Neural cell (in vitro differentiated cells): ENCODE results near the gene RPS3. TPM values are rescaled to one million over a fixed set of nuclear protein-coding genes. Genes with fewer than 3 reads are reported as not detected.

Experiments used
- H2AFZ ChIP-seq: fragments of 200-600, 300-800 bp; sonication (generic), shearing (Covaris generic); 2 replicates; pipeline ENCODE4 v1.6.0; 2014; ENCODE audit warnings: low read depth, mild to moderate bottlenecking, antibody characterized with exemption, low read length, moderate library complexity
- H3F3A ChIP-seq: fragments of 200-600 bp; shearing (Covaris generic); 2 replicates; pipeline ENCODE4 v1.6.1; 2016; ENCODE audit warnings: mild to moderate bottlenecking, moderate library complexity, mixed read lengths, antibody characterized with exemption, low read length; ENCODE audit not compliant: insufficient read depth, poor library complexity, severe bottlenecking
- H3K27ac ChIP-seq: fragments of 200-600, 300-800 bp; sonication (generic), shearing (Covaris generic); 2 replicates; pipeline ENCODE4 v1.5.1; 2014; ENCODE audit warnings: mild to moderate bottlenecking, low read length, moderate library complexity
- H3K27me3 ChIP-seq: fragments of 300-800, 200-600 bp; sonication (generic), shearing (Covaris generic); 2 replicates; pipeline ENCODE4 v1.6.0; 2014; ENCODE audit warnings: mild to moderate bottlenecking, low read depth, low read length, moderate library complexity; ENCODE audit not compliant: insufficient read depth
- H3K36me3 ChIP-seq: fragments of 300-800, 200-600 bp; sonication (generic), shearing (Covaris generic); 2 replicates; pipeline ENCODE4 v1.5.1; 2014; ENCODE audit warnings: mild to moderate bottlenecking, antibody characterized with exemption, low read length, moderate library complexity; ENCODE audit not compliant: insufficient read depth
- H3K4me2 ChIP-seq: fragments of 300-800, 200-600 bp; sonication (generic), shearing (Covaris generic); 2 replicates; pipeline ENCODE4 v1.6.0; 2014; ENCODE audit warnings: mild to moderate bottlenecking, low read length
- H3K4me3 ChIP-seq: fragments of 300-800, 200-600 bp; sonication (generic), shearing (Covaris generic); 2 replicates; pipeline ENCODE4 v1.5.1; 2014; ENCODE audit warnings: mild to moderate bottlenecking, low read length, moderate library complexity
- H3K79me2 ChIP-seq: fragments of 200-600 bp; shearing (Covaris generic); replicated peaks from 2 replicates; pipeline ENCODE4 v1.6.0; 2014; ENCODE audit warnings: mild to moderate bottlenecking, low read length, moderate library complexity; ENCODE audit not compliant: insufficient read depth
- H3K9ac ChIP-seq: fragments of 300-800, 200-600 bp; sonication (generic), shearing (Covaris generic); 2 replicates; pipeline ENCODE4 v1.6.1; 2016; ENCODE audit warnings: mild to moderate bottlenecking, low read length, mixed read lengths
- H3K9me2 ChIP-seq: fragments of 200-600 bp; shearing (Covaris generic); 2 replicates; pipeline ENCODE4 v1.6.1; 2016; ENCODE audit warnings: mild to moderate bottlenecking, low read length, mixed read lengths; ENCODE audit not compliant: insufficient read depth
- H3K9me3 ChIP-seq: fragments of 200-600, 300-800 bp; sonication (generic), shearing (Covaris generic); 2 replicates; pipeline ENCODE4 v1.6.1; 2016; ENCODE audit warnings: mild to moderate bottlenecking, mixed run types, low read length, moderate library complexity, mixed read lengths
- H4K20me1 ChIP-seq: fragments of 200-600 bp; shearing (Covaris generic); 2 replicates; pipeline ENCODE4 v1.6.1; 2016; ENCODE audit warnings: mild to moderate bottlenecking, mixed run types; ENCODE audit not compliant: insufficient read depth
- EP300 ChIP-seq: fragments of 450-650 bp; conservative IDR thresholded peaks from 2 replicates; pipeline ENCODE4 v1.6.1; 2014; ENCODE audit warnings: antibody characterized with exemption, mild to moderate bottlenecking, moderate library complexity; ENCODE audit not compliant: poor library complexity, severe bottlenecking
- EZH2 ChIP-seq: fragments of 200-600, 300-800 bp; shearing (Covaris generic), sonication (generic); IDR thresholded peaks from 2 replicates; pipeline ENCODE4 v1.6.1; 2014; ENCODE audit warnings: antibody characterized with exemption, low read length, borderline replicate concordance, mild to moderate bottlenecking; ENCODE audit not compliant: insufficient read depth, poor library complexity, severe bottlenecking
- MXI1 ChIP-seq: fragments of 450-650 bp; conservative IDR thresholded peaks from 2 replicates; pipeline ENCODE4 v1.6.1; 2014; ENCODE audit warnings: antibody characterized with exemption, mild to moderate bottlenecking; ENCODE audit not compliant: poor library complexity, severe bottlenecking
- POLR2AphosphoS5 ChIP-seq: IDR thresholded peaks from 2 replicates; pipeline ENCODE4 v1.6.1; 2012
- RAD21 ChIP-seq: fragments of 450-650 bp; conservative IDR thresholded peaks from 2 replicates; pipeline ENCODE4 v1.6.1; 2014; ENCODE audit warnings: antibody characterized with exemption, mild to moderate bottlenecking, moderate library complexity
- SMC3 ChIP-seq: fragments of 450-650 bp; conservative IDR thresholded peaks from 2 replicates; pipeline ENCODE4 v1.6.1; 2014; ENCODE audit warnings: antibody characterized with exemption, mild to moderate bottlenecking, moderate library complexity; ENCODE audit not compliant: poor library complexity
- TAF1 ChIP-seq: IDR thresholded peaks from 2 replicates; pipeline ENCODE4 v1.6.1; 2012; ENCODE audit warnings: low read depth
- polyA plus RNA-seq: library from polyadenylated mRNA; depleted of rRNA; stranded (reverse); fragments of >200 nt; gene quantifications from 2 replicates; pipeline ENCODE4 v1.2.3, GENCODE V29; 2014
- TF ChIP-seq, protein P1 (sequence below): fragments of 450-650 bp; IDR thresholded peaks from 2 replicates; pipeline ENCODE4 v1.5.1; 2014; ENCODE audit warnings: antibody characterized with exemption, mild to moderate bottlenecking, moderate library complexity; ENCODE audit not compliant: poor library complexity, severe bottlenecking
- TF ChIP-seq, protein P2 (sequence below): IDR thresholded peaks from 2 replicates; pipeline ENCODE4 v1.6.1; 2012; ENCODE audit warnings: borderline replicate concordance

Gene RPS3
- polyA plus RNA-seq, 1 donor from 2014 or later = 1,440 TPM

DNA sequence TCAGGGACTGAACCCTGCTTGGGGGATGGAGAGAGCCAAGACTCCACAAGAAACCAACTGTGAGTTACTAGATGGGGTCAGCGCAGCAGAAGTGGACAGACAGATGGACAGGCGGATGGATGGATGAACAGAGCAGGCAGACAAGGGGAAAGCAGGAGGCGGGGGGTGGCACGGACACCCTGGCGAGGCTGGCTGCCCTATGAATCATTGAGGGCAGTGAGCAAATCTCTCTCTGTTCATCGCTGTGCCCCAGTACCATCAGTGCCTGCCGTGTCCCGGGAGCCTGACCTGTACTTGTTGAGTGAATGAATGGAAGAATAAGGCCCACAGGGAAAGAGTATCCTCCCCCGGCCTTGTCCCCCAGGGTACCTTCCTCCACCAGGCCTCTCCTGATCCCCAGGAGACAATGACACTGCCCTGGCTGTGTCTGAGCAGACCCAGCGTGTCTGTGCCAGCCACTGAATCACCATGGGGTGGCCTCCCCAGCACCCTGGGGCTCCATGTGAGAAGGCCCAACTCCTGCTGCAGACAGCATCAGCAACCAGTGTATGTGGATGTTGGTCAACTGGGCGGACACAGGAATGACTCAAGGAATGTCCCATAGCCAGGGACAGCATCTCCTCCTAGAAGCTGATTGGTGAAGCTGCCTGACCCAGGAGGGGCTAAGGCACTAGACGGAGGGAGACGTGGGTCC lies 38.8 kb downstream of the RPS3 start:
- Histone ChIP-seq H2AFZ (no peak overlapping the region), H3K4me2 (no peak overlapping the region), H3K9me3 (no peaks in the 10 kb centered on the region), H3K9ac (no peak overlapping the region), H3K36me3 (peaks cover 6% of the 10 kb centered on the region), H3K27me3 (no peaks in the 10 kb centered on the region), H3K4me3 (no peak overlapping the region), H3K9me2 (no peaks in the 10 kb centered on the region), H3K79me2 (no peaks in the 10 kb centered on the region), H4K20me1 (no peaks in the 10 kb centered on the region), H3K27ac (no peak overlapping the region), H3F3A (no peaks in the 10 kb centered on the region)
- TF ChIP-seq, protein P1, sequence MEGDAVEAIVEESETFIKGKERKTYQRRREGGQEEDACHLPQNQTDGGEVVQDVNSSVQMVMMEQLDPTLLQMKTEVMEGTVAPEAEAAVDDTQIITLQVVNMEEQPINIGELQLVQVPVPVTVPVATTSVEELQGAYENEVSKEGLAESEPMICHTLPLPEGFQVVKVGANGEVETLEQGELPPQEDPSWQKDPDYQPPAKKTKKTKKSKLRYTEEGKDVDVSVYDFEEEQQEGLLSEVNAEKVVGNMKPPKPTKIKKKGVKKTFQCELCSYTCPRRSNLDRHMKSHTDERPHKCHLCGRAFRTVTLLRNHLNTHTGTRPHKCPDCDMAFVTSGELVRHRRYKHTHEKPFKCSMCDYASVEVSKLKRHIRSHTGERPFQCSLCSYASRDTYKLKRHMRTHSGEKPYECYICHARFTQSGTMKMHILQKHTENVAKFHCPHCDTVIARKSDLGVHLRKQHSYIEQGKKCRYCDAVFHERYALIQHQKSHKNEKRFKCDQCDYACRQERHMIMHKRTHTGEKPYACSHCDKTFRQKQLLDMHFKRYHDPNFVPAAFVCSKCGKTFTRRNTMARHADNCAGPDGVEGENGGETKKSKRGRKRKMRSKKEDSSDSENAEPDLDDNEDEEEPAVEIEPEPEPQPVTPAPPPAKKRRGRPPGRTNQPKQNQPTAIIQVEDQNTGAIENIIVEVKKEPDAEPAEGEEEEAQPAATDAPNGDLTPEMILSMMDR = no peak
- TF ChIP-seq MXI1 (no peak), EZH2 (no peak), RAD21 (no peak), TAF1 (no peak), SMC3 (no peak), POLR2AphosphoS5 (no peak), EP300 (no peak)
- TF ChIP-seq, protein P2, sequence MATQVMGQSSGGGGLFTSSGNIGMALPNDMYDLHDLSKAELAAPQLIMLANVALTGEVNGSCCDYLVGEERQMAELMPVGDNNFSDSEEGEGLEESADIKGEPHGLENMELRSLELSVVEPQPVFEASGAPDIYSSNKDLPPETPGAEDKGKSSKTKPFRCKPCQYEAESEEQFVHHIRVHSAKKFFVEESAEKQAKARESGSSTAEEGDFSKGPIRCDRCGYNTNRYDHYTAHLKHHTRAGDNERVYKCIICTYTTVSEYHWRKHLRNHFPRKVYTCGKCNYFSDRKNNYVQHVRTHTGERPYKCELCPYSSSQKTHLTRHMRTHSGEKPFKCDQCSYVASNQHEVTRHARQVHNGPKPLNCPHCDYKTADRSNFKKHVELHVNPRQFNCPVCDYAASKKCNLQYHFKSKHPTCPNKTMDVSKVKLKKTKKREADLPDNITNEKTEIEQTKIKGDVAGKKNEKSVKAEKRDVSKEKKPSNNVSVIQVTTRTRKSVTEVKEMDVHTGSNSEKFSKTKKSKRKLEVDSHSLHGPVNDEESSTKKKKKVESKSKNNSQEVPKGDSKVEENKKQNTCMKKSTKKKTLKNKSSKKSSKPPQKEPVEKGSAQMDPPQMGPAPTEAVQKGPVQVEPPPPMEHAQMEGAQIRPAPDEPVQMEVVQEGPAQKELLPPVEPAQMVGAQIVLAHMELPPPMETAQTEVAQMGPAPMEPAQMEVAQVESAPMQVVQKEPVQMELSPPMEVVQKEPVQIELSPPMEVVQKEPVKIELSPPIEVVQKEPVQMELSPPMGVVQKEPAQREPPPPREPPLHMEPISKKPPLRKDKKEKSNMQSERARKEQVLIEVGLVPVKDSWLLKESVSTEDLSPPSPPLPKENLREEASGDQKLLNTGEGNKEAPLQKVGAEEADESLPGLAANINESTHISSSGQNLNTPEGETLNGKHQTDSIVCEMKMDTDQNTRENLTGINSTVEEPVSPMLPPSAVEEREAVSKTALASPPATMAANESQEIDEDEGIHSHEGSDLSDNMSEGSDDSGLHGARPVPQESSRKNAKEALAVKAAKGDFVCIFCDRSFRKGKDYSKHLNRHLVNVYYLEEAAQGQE = no peak

DNA sequence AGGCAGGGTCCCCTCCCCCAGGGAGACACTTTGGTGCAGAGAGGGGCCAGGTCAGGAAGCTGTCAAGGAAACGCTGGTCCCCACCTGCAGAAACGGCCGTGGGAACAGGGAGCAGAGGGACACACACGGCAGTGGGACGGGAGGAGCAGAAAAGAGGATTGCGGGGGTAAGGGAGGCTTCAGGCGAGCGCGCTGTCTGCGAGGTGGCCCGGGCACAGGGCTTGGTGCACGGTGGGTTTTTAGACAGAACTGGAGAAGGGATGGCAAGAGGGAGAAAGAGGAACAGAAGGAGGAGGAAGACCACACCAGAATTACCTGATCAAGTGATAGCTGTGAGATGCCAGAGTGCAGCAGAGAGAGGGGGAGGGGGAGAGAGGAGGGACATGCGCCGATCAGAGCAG lies 39.7 kb downstream of the RPS3 start:
- H3K79me2 ChIP-seq = no peaks in the 10 kb centered on the region
- H4K20me1 ChIP-seq = no peaks in the 10 kb centered on the region
- no peak overlapping the region for H3K4me2 ChIP-seq
- H2AFZ ChIP-seq = no peak overlapping the region
- no peak overlapping the region for H3K27ac ChIP-seq
- no peak overlapping the region for H3K9ac ChIP-seq
- TF ChIP-seq RAD21 (no peak), POLR2AphosphoS5 (no peak), EZH2 (no peak), MXI1 (no peak), EP300 (no peak), SMC3 (no peak), TAF1 (no peak)
- TF ChIP-seq, protein P1 = no peak
- TF ChIP-seq, protein P2 = no peak
- no peaks in the 10 kb centered on the region for H3K27me3 ChIP-seq
- H3K9me2 ChIP-seq = no peaks in the 10 kb centered on the region
- H3K9me3 ChIP-seq = no peaks in the 10 kb centered on the region
- H3K36me3 ChIP-seq = peaks cover 6% of the 10 kb centered on the region
- no peak overlapping the region for H3K4me3 ChIP-seq
- H3F3A ChIP-seq = no peaks in the 10 kb centered on the region
